HG02840 (cell line): Measurements from ENCODE around the gene NLGN2.

Source experiments
- ATAC-seq: cut with Tn5 transposase; IDR thresholded peaks from one replicate; pipeline ENCODE4 v1.9.1; 2021; ENCODE audit warnings: mild to moderate bottlenecking, moderate library complexity, moderate number of reproducible peaks; ENCODE audit not compliant: unreplicated experiment, low FRiP score

NLGN2 gene

GRCh38 chr17:7435676-7436555, 28.3 kb downstream of the NLGN2 start:
- ATAC-seq: peak; percentile 16

GRCh38 chr17:7436556-7437368, 29.1 kb downstream of the NLGN2 start:
- ATAC-seq: no peak

GRCh38 chr17:7437369-7437863, 29.8 kb downstream of the NLGN2 start:
- no peak for ATAC-seq

GRCh38 chr17:7437950-7438614, 30.4 kb downstream of the NLGN2 start:
- ATAC-seq: no peak

DNA sequence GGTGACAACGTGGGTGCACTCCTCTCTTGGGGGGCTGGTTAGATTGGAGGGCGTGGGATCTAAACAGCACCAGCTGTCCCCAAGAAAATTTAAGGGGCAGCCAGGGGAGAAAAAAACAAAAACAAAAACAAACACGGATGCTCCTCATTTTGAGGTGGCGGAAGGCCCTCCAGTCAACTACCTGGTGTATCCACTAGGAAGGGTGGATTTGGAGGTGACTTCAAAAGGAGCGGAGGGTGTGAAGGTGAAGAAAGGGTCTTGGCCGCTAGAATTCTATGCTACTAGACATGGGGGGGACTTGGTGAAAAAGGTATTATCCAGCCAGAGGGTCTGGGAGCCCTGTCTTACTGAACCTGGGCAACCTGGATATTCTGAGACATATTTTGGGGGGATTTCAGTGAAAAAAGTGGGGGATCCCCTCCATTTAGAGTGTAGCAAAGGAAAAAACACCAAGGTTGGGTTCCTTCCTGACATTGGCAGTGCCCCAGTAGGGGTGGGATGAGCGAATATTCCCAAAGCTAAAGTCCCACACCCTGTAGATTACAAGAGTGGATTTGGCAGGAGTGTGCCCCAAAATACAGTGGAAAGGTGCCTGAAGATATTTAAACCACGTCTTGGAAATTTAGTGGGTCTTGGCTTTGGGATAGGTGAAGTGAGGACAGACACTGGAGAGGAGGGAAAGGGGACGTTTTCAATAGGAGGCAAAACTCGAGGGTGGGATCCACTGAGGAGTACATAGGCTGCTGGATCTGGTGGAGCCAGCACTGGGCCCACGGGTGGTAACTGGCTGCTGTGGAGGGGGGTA, 31.2 kb downstream of the NLGN2 start:
- ATAC-seq: no peak

DNA sequence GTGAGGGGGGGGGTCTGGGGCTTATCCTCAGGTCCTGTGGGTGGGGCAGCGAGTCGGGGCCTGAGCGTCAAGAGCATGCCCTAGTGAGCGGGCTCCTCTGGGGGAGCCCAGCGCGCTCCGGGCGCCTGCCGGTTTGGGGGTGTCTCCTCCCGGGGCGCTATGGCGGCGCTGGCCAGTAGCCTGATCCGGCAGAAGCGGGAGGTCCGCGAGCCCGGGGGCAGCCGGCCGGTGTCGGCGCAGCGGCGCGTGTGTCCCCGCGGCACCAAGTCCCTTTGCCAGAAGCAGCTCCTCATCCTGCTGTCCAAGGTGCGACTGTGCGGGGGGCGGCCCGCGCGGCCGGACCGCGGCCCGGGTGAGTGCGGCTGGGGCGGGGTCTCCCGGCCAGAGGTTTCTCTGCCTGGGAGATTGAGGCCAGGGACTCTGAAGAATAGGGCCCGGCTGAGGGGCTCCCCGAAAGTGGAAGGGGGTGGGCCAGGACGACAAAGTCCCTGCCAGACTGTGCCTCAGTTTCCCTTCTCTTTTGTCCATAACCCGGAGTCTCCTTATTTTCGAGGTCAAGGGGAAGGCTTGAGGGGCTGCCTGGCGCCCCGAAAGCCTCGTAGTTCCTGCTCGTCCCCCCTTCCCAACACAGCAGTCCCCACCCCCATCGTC, 31.9 kb downstream of the NLGN2 start, which contains the start of gene FGF11:
Gene FGF11 (plus strand): TSS at position 51 of the 651 bp plus-strand sequence. CDS start 109 bp downstream, at position 160.
- no peak for ATAC-seq

GRCh38 chr17:7440113-7440833, 32.6 kb downstream of the NLGN2 start:
- no peak for ATAC-seq

GRCh38 chr17:7440834-7441195, 33.2 kb downstream of the NLGN2 start:
- no peak for ATAC-seq

DNA sequence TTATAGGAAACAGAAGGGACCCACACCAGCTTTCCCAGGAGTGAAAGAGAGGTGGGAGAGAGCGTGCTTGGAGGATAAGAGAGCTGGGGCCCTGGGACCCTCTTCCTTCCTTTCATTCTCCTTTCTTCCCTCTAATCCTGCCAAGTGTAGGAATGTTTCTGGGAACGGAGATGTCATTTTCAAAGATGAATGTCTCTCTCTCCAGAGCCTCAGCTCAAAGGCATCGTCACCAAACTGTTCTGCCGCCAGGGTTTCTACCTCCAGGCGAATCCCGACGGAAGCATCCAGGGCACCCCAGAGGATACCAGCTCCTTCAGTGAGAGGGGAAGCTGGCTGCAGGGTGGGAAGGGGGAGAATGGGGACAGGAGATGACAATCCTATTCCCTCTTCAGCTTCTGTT, 33.6 kb downstream of the NLGN2 start:
- ATAC-seq: no peak

DNA sequence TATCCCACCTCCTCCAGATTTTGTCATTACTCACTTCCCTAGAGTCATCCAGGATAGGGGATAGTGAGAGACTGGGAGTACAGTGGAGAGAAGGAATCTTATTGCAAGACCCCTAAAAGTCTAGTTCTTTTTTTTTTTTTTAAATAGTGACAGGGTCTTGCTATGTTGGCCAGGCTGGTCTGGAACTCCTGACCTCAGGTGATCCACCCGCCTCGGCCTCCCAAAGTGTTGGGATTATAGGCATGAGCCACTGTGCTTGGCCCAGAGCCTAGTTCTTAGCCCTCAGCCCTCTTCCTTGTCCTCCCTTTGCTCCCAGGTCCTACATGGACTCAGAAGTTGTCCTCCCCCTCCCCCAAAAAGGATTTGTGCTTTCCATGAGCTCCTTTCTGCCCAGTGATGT, 34.5 kb downstream of the NLGN2 start:
- no peak for ATAC-seq

GRCh38 chr17:7443499-7444485, 36.1 kb downstream of the NLGN2 start:
- no peak for ATAC-seq

DNA sequence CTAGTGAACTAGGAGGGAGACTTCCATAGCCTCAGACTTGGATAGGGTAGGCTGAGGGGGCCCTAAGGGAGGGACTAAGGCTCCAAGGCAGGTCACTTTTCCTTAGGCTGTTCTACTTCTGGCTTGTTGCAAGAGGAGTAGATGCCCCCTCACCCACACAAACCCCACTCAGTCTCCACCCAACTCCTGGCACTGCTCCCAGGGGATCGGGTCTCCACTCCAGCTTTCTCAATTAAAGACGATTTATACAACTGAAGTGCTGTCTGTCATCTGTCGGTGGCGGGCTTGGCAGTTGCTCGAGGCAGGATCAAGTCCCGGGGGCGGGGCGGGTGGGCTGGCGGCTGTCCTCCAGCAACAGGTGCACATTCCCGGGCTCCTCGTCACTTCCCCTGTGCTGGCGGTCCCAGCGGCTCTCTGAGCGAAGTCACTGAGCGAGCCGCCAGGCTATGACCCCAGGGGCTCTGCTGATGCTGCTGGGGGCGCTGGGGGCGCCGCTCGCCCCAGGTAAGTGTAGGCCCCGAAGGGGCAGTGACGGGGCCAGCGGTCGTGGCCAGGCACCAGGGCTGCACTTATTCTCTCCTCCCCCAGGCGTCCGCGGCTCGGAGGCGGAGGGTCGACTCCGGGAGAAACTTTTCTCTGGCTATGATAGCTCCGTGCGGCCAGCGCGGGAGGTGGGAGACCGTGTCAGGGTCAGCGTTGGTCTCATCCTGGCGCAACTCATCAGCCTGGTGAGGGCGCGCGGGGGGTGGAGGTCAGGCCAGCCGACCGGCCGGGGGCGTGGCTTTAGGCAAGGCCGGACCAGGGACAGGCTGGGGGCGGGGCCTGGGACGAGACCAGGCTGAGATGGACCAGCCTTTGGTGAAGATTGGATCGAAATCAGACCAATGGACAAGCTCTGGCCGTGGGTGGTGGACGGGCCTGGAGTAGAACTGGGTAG, 37.3 kb downstream of the NLGN2 start, which contains the start of gene CHRNB1:
Gene CHRNB1 (plus strand): TSS at position 380 of the 937 bp plus-strand sequence. CDS start 67 bp downstream, at position 447.
- ATAC-seq: no peak

- ATAC-seq: no peak
These were observed 37.9 kb downstream of the NLGN2 start for GRCh38 chr17:7445619-7445968.

GRCh38 chr17:7448461-7448860, 40.8 kb downstream of the NLGN2 start:
- no peak for ATAC-seq

- no peak for ATAC-seq
These were observed 52.4 kb downstream of the NLGN2 start for GRCh38 chr17:7459961-7460545.
